ENCODE data around the gene CCDC134. TPM values are rescaled to one million over a fixed set of nuclear protein-coding genes. Genes with fewer than 3 reads are reported as not detected.

Gene CCDC134
- total RNA-seq, 1 donor from 2014 or later: 19.7 TPM

DNA sequence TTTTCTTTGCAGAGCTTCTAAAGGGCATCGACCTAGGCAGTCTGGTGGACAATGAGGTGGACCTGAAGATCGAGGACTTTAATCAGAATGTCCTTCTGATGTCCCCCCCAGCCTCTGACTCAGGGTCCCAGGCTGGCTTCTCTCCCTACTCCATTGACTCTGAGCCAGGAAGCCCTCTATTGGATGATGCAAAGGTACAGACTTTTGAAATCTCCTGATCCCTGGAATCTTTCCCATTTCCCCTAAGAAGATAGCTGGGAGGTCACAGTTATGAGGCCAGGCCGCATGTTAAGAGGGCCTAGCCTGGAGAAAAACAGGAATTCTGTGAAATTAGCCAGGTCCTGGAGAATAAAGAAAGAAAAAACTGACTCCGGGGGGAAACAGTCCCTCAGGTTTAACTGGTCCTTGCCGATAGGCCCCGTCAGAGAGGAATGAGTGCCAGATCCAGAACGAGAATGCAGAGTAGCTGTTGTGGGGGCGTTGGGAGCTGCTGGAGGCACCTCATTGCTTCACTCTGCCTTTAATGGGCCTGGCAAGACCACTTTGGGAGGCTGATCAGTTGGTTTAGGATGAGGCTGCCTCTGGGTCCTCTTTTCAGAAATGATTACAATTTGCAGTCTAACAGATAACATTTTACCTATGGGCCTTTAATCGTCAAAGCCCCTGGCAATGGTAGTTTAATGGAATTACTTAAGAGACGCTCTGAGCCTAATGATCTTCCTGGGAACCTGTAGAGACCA, 75.2 kb downstream of the CCDC134 start:
- peaks cover 44% of the 10 kb centered on the region for H3K4me1 Mint-ChIP-seq
- H3K4me3 Mint-ChIP-seq: peak overlapping the region; percentile 19
- peak overlapping the region; percentile 85 for H3K27ac Mint-ChIP-seq
- no peak for DNase-seq
- intact Hi-C loops (cut with micrococcal nuclease): no loop called here
- H3K9me3 Mint-ChIP-seq: no peaks in the 10 kb centered on the region
- H3K36me3 Mint-ChIP-seq (ENCODE audit: low read depth): peaks cover 81% of the 10 kb centered on the region
- no peaks in the 10 kb centered on the region for H3K27me3 Mint-ChIP-seq

Other genes starting within 250 kb of the CCDC134 start
- gene CSDC2, start 239.7 kb upstream of the CCDC134 start, total RNA-seq: not detected in 2 replicates
- gene PMM1, start 210.8 kb upstream of the CCDC134 start, total RNA-seq: 19.7 and 23.1 TPM in 2 replicates
- gene DESI1, start 179.6 kb upstream of the CCDC134 start, total RNA-seq: 82.2 and 84.9 TPM in 2 replicates
- gene XRCC6, start 179.4 kb upstream of the CCDC134 start, total RNA-seq: 400 and 414 TPM in 2 replicates
- gene SNU13, start 111.8 kb upstream of the CCDC134 start, total RNA-seq: 343 and 345 TPM in 2 replicates
- gene MEI1, start 101.2 kb upstream of the CCDC134 start, total RNA-seq: 14.2 and 15.7 TPM in 2 replicates
- 209 and 218 TPM in 2 replicates for gene SREBF2, start 32.4 kb downstream of the CCDC134 start, total RNA-seq
- 5.3 and 5.7 TPM in 2 replicates for gene SHISA8, start 114.4 kb downstream of the CCDC134 start, total RNA-seq
- 3.4 TPM in 2 replicates for gene TNFRSF13C, start 126.1 kb downstream of the CCDC134 start, total RNA-seq
- gene CENPM, start 146.5 kb downstream of the CCDC134 start, total RNA-seq: 86.9 and 88.6 TPM in 2 replicates
- gene SEPTIN3, start 168.8 kb downstream of the CCDC134 start, total RNA-seq: 5.7 and 6.8 TPM in 2 replicates
- gene WBP2NL, start 198.1 kb downstream of the CCDC134 start, total RNA-seq: 1.3 and 1.4 TPM in 2 replicates

Data from activated CD4-positive, alpha-beta T cell treated with anti-CD3 and anti-CD28 coated beads, Interleukin-2, amount 10 ng/mL, durations not matched to agents 24 days and 14 days (primary cell).